ENCODE measurements around the gene PRDM2.

DNA sequence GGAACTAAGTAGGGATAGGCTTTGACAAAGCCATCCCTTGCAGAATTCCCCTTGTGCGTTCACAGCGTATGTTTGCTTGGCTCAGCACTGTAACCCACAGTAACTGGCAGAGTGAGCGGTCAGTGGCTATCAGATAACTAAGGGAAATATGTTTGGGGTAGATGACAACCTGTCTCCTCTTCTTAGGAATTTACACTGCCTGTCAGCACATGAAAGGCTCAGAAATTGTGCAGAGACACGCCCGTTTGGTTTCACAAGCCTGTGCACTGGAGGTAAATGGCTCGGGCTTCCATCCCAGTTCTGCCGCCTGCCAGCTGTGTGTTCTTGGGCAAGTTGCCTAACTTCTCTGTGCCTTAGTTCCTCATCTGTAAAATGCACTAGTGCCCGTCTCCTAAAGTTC, 101.2 kb downstream of the PRDM2 start:
- TF ChIP-seq, protein P1, sequence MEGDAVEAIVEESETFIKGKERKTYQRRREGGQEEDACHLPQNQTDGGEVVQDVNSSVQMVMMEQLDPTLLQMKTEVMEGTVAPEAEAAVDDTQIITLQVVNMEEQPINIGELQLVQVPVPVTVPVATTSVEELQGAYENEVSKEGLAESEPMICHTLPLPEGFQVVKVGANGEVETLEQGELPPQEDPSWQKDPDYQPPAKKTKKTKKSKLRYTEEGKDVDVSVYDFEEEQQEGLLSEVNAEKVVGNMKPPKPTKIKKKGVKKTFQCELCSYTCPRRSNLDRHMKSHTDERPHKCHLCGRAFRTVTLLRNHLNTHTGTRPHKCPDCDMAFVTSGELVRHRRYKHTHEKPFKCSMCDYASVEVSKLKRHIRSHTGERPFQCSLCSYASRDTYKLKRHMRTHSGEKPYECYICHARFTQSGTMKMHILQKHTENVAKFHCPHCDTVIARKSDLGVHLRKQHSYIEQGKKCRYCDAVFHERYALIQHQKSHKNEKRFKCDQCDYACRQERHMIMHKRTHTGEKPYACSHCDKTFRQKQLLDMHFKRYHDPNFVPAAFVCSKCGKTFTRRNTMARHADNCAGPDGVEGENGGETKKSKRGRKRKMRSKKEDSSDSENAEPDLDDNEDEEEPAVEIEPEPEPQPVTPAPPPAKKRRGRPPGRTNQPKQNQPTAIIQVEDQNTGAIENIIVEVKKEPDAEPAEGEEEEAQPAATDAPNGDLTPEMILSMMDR (IDR thresholded peaks at IDR 0.05; ENCODE audit: insufficient read depth, low read length, poor library complexity, severe bottlenecking), result no peak
- no peak for TF ChIP-seq EZH2phosphoT487 (conservative IDR thresholded peaks at IDR 0.05; ENCODE audit: low read length)

Data from SU-DHL-6 (cell line).